CD8-positive, alpha-beta memory T cell (primary cell): ENCODE data around the gene HEATR5A. TPM values are rescaled to one million over a fixed set of nuclear protein-coding genes. Genes with fewer than 3 reads are reported as not detected.

Source experiments
- CTCF ChIA-PET: fragments of 350-600 bp; sonication (Branson Sonifier 250); formaldehyde crosslinking; loops from one replicate; lab custom pipeline; 2021; ENCODE audit warnings: antibody characterized with exemption; lab: Charles Lee
- POLR2A ChIA-PET: fragments of 350-600 bp; sonication (Branson Sonifier 250); formaldehyde crosslinking; loops from one replicate; lab custom pipeline; 2021; ENCODE audit warnings: antibody characterized with exemption; lab: Charles Lee
- DNase-seq, 5 donors: peaks; one replicate each; pipeline versions ENCODE4 v3.0.0 to v3.0.0-alpha.2; 2020 to 2022; ENCODE audit warnings: mixed read lengths in 1 of 5
- H3K27ac ChIP-seq: one replicate; pipeline ENCODE4 v1.7.0; 2013; ENCODE audit warnings: low read depth, mild to moderate bottlenecking, low read length, moderate library complexity
- H3K27me3 ChIP-seq: 2 replicates; pipeline ENCODE4 v1.7.0; 2013; ENCODE audit warnings: low read length, mild to moderate bottlenecking; ENCODE audit not compliant: insufficient read depth, poor library complexity, severe bottlenecking
- H3K36me3 ChIP-seq: 2 replicates; pipeline ENCODE4 v1.7.0; 2013; ENCODE audit warnings: mild to moderate bottlenecking, low read length, moderate library complexity; ENCODE audit not compliant: insufficient read depth
- H3K4me1 ChIP-seq: 2 replicates; pipeline ENCODE4 v1.7.0; 2013; ENCODE audit warnings: mild to moderate bottlenecking, low read length, moderate library complexity; ENCODE audit not compliant: insufficient read depth
- H3K4me3 ChIP-seq: 2 replicates; pipeline ENCODE4 v1.7.0; 2013; ENCODE audit warnings: mild to moderate bottlenecking, low read length
- H3K9me3 ChIP-seq: 2 replicates; pipeline ENCODE4 v1.7.0; 2013; ENCODE audit warnings: mild to moderate bottlenecking, low read length
- H3K27ac Mint-ChIP-seq, 8 donors: one replicate each; pipeline ENCODE4 v1.8.0; 2020 to 2021; ENCODE audit warnings: mixed read lengths in 8 of 8, mild to moderate bottlenecking in 6 of 8, inconsistent platforms in 3 of 8, moderate library complexity in 3 of 8
- H3K27me3 Mint-ChIP-seq, 2 donors: one replicate each; pipeline ENCODE4 v1.8.0; 2020 to 2021; ENCODE audit warnings: mixed read lengths in 2 of 2, mild to moderate bottlenecking in 1 of 2, moderate library complexity in 1 of 2
- H3K36me3 Mint-ChIP-seq, 3 donors: one replicate each; pipeline ENCODE4 v1.8.0; 2020 to 2021; ENCODE audit warnings: mixed read lengths in 3 of 3, inconsistent platforms in 1 of 3, mild to moderate bottlenecking in 1 of 3
- H3K4me1 Mint-ChIP-seq, 3 donors: one replicate each; pipeline ENCODE4 v1.8.0; 2020 to 2021; ENCODE audit warnings: mixed read lengths in 3 of 3, inconsistent platforms in 1 of 3, mild to moderate bottlenecking in 1 of 3
- H3K4me3 Mint-ChIP-seq, 7 donors: one replicate each; pipeline ENCODE4 v1.8.0; 2020 to 2021; ENCODE audit warnings: mixed read lengths in 7 of 7, mild to moderate bottlenecking in 6 of 7, moderate library complexity in 4 of 7, inconsistent platforms in 2 of 7
- H3K9me3 Mint-ChIP-seq, 5 donors: one replicate each; pipeline ENCODE4 v1.8.0; 2020 to 2022; ENCODE audit warnings: mixed read lengths in 5 of 5, mild to moderate bottlenecking in 3 of 5, moderate library complexity in 2 of 5, inconsistent platforms in 1 of 5
- polyA plus RNA-seq: library from polyadenylated mRNA; unstranded; fragments of 300-500 nt; fragmentation: Illumina TruSeq; gene quantifications from one replicate; pipeline ENCODE4 v1.2.3, GENCODE V29; 2021
- total RNA-seq, 2 experiments: library from RNA; stranded (reverse); gene quantifications; one replicate each; pipeline ENCODE4 v1.2.3, GENCODE V29; 2021

Gene HEATR5A
- total and polyA plus RNA-seq, 3 experiments from 2014 or later = 6.1 to 13.8 (median 12.7) TPM

DNA sequence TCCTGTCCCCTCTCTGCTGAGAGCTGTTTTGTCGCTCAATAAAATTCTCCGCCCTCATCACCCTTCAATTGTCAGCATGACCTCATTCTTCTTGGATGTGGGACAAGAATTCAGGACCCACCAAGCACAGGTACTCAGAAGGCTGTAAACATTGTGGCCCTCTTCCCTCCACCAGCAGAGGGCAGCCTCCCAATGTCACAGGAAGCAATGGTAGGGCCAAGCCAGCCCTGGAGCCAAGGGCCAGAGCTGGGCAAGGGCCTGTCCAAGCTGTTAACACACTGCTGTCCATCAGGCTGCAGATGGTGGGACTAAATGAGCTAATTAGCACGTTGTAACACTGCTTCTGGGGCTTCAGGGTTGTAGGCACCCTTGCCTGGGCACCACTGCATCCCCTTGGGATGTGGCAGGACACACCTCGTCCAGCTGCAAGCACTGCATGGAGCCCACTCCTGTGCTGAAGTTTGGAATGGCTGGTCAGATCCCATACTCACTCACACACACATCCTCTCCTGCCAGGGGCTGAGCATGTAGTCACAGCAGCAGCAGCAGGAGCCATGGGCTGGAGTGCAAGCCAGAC is 150.1 kb downstream of the HEATR5A start:
- peaks cover 0 to 3% (median 0%) of the 10 kb centered on the region in 5 donors for H3K9me3 Mint-ChIP-seq
- peaks cover 0 to 3% of the 10 kb centered on the region in 2 donors for H3K27me3 Mint-ChIP-seq
- Histone ChIP-seq H3K9me3 (no peaks in the 10 kb centered on the region), H3K4me3 (no peak overlapping the region), H3K27me3 (no peaks in the 10 kb centered on the region), H3K36me3 (no peaks in the 10 kb centered on the region), H3K27ac (no peak overlapping the region), H3K4me1 (no peaks in the 10 kb centered on the region)
- no peak overlapping the region for H3K4me3 Mint-ChIP-seq
- H3K27ac Mint-ChIP-seq = no peak overlapping the region
- ChIA-PET CTCF (no interaction called here), POLR2A (no interaction called here)
- H3K36me3 Mint-ChIP-seq = peaks cover 0 to 5% (median 5%) of the 10 kb centered on the region in 3 donors
- no peak for DNase-seq
- peaks cover 1 to 14% (median 4%) of the 10 kb centered on the region in 3 donors for H3K4me1 Mint-ChIP-seq

DNA sequence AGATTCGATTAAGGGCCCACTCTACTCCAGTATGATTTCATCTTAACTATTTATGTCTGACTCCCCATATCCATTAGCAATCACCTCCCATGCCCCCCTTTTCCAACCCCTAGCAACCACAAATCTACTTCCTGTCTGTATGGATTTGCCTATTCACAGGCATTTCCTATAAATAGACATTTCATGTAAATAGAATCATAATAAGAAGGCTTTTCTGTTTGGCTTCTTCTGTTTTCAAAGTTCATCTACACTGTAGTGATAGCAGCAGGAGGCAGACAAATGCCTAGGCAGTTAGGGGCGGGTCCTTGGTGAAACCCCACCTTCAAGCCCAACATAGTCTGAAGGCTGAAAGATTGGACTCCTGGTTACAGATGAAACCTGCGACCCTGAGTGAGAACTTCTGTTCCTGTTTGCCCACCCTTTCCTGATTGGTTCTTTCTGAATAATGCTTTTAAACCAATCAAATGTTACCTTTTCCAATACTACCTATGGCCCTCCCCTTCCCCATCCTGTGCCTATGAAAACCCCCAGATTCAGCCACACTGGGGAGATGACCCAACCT is 150.6 kb downstream of the HEATR5A start:
- H3K4me3 ChIP-seq = no peak overlapping the region
- ChIA-PET CTCF (no interaction called here), POLR2A (no interaction called here)
- Mint-ChIP-seq H3K4me3 (no peak overlapping the region), H3K4me1 (peaks cover 1 to 17% (median 4%) of the 10 kb centered on the region in 3 donors), H3K9me3 (peaks cover 0 to 3% (median 0%) of the 10 kb centered on the region in 5 donors), H3K27ac (no peak overlapping the region), H3K36me3 (peaks cover 0 to 5% (median 5%) of the 10 kb centered on the region in 3 donors), H3K27me3 (peaks cover 0 to 3% of the 10 kb centered on the region in 2 donors)
- no peaks in the 10 kb centered on the region for H3K9me3 ChIP-seq
- H3K27ac ChIP-seq = no peak overlapping the region
- DNase-seq = no peak
- H3K36me3 ChIP-seq = no peaks in the 10 kb centered on the region
- H3K4me1 ChIP-seq = no peaks in the 10 kb centered on the region
- H3K27me3 ChIP-seq = no peaks in the 10 kb centered on the region

- H3K36me3 Mint-ChIP-seq = peaks cover 0 to 5% (median 5%) of the 10 kb centered on the region in 3 donors
- no peak overlapping the region for H3K27ac Mint-ChIP-seq
- no peak for DNase-seq
- H3K27ac ChIP-seq = no peak overlapping the region
- ChIA-PET POLR2A (no interaction called here), CTCF (no interaction called here)
- no peaks in the 10 kb centered on the region for H3K9me3 ChIP-seq
- H3K4me1 ChIP-seq = no peaks in the 10 kb centered on the region
- no peaks in the 10 kb centered on the region for H3K36me3 ChIP-seq
- no peaks in the 10 kb centered on the region for H3K27me3 Mint-ChIP-seq
- no peak overlapping the region for H3K4me3 ChIP-seq
- H3K4me1 Mint-ChIP-seq = peaks cover 6 to 18% (median 11%) of the 10 kb centered on the region in 3 donors
- H3K9me3 Mint-ChIP-seq = peaks cover 0 to 3% (median 0%) of the 10 kb centered on the region in 5 donors
- H3K4me3 Mint-ChIP-seq = no peak overlapping the region
- no peaks in the 10 kb centered on the region for H3K27me3 ChIP-seq
These were observed 152.1 kb downstream of the HEATR5A start for GRCh38 chr14:31268216-31268615.

DNA sequence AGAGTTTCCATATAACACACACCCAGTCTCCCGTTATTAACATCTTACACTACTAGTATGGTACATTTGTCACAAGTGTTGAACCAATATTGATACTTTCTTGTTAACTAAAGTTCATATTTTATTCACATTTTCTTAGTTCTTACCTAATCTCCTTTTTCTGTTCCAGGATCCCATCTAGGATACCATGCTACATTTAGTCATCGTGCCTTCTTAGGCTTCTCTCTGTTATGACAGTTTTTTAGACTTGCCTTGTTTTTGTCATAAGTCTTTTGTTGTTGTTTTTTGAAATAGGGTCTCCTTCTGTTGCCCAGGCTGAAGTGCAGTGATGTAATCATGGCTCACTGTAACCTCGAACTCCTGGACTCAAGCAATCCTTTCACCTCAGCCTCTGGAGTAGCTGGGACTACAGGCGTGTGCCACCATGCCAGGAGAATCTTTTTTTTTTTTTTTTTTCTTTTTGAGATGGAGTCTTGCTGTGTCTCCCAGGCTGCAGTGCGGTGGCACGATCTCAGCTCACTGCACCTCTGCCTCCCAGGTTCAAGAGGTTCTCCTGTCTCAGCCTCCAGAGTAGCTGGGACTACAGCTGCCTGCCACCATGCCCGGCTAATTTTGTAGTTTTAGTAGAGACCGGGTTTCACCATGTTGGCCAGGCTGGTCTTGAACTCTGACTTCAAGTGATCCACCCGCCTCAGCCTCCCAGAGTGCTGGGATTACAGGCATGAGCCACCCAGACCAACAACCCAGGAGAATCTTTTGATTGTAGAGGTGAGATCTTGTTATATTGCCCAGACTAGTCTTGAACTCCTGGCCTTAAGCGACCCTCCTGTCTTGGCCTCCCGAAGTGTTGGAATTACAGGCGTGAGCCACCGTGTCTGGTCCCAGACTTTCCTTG is 153.7 kb downstream of the HEATR5A start:
- POLR2A ChIA-PET = no interaction called here
- CTCF ChIA-PET = no interaction called here
- Histone ChIP-seq H3K4me3 (no peak overlapping the region), H3K4me1 (no peaks in the 10 kb centered on the region), H3K27me3 (no peaks in the 10 kb centered on the region), H3K27ac (no peak overlapping the region), H3K36me3 (no peaks in the 10 kb centered on the region), H3K9me3 (no peaks in the 10 kb centered on the region)
- Mint-ChIP-seq H3K4me1 (peaks cover 4 to 15% (median 7%) of the 10 kb centered on the region in 3 donors), H3K27ac (no peak overlapping the region), H3K36me3 (peaks cover 0 to 5% (median 5%) of the 10 kb centered on the region in 3 donors), H3K27me3 (no peaks in the 10 kb centered on the region), H3K4me3 (no peak overlapping the region), H3K9me3 (peaks cover 0 to 3% (median 0%) of the 10 kb centered on the region in 5 donors)
- DNase-seq = no peak

DNA sequence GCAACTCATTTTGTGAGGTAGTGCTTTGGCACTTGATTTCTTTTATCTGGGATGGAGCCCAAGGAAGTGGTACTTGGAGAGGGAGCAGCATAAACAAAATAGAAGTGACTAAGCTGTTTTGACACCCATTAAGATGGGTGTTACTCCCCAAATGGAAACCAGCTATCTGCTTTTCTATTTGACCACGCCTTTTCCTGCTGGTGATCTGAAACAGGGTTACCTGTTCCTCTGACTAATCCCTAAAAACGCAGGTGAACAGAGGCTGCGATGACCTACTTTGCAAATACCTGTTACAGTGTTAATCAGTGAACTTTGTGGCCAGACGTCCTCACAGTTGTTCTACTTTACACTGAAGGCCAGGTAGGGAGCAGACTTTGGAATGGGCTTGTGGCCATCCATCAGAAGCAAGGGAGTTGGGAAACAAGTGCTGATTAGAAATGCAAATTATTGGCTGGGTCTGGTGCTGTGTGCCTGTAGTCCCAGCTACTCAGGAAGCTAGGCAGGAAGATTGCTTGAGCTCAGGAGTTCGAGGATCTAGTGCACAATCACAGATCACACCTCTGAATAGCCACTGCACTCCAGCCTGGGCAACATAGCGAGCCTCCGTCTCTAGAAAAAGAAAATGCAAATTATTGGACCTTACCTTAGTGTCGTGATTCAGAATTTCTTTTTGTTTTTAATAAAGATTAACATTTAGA is 154.5 kb downstream of the HEATR5A start:
- Histone ChIP-seq H3K4me3 (no peak overlapping the region), H3K36me3 (no peaks in the 10 kb centered on the region), H3K27ac (no peak overlapping the region), H3K27me3 (no peaks in the 10 kb centered on the region), H3K9me3 (no peaks in the 10 kb centered on the region), H3K4me1 (no peaks in the 10 kb centered on the region)
- ChIA-PET CTCF (interaction anchor here (1.3 kb wide), 1 partner anchor 58 kb away, joined by 3 read pairs; the partner anchor contains the start of gene HECTD1), POLR2A (no interaction called here)
- peaks cover 0 to 5% (median 5%) of the 10 kb centered on the region in 3 donors for H3K36me3 Mint-ChIP-seq
- H3K4me3 Mint-ChIP-seq = no peak overlapping the region
- H3K4me1 Mint-ChIP-seq = peaks cover 4 to 15% (median 7%) of the 10 kb centered on the region in 3 donors
- H3K27ac Mint-ChIP-seq = no peak overlapping the region
- H3K9me3 Mint-ChIP-seq = peaks cover 0 to 3% (median 0%) of the 10 kb centered on the region in 5 donors
- no peaks in the 10 kb centered on the region for H3K27me3 Mint-ChIP-seq
- DNase-seq = no peak

GRCh38 chr14:31263485-31264133 is 156.7 kb downstream of the HEATR5A start:
- DNase-seq = no peak
- no peaks in the 10 kb centered on the region for H3K27me3 Mint-ChIP-seq
- H3K27me3 ChIP-seq = no peaks in the 10 kb centered on the region
- CTCF ChIA-PET = interaction anchor here (1.4 kb wide), 1 partner anchor 10 kb away, joined by 3 read pairs; no protein-coding TSS in a partner anchor
- H3K9me3 Mint-ChIP-seq = no peaks in the 10 kb centered on the region
- no peak overlapping the region for H3K27ac ChIP-seq
- H3K27ac Mint-ChIP-seq = peak overlapping the region in 1 of 8 donors; percentile 36
- POLR2A ChIA-PET = no interaction called here
- H3K36me3 ChIP-seq = no peaks in the 10 kb centered on the region
- H3K36me3 Mint-ChIP-seq = peaks cover 0 to 10% (median 0%) of the 10 kb centered on the region in 3 donors
- H3K4me3 Mint-ChIP-seq = no peak overlapping the region
- H3K4me3 ChIP-seq = no peak overlapping the region
- no peaks in the 10 kb centered on the region for H3K9me3 ChIP-seq
- H3K4me1 Mint-ChIP-seq = peaks cover 4 to 15% (median 7%) of the 10 kb centered on the region in 3 donors
- H3K4me1 ChIP-seq = no peaks in the 10 kb centered on the region
